Ramos (cell line): ENCODE results near the gene CEP63.
"Not testable (repeated sequence)": the region's sequence is repeated elsewhere in the genome, so short reads cannot be mapped to it uniquely, and the experiment has no call there.

Experiments used
- in situ Hi-C: fragments of 300-500 bp; cut with MboI; formaldehyde crosslinking; loops from one replicate; pipeline ENCODE4 v1.14.3; 2022; ENCODE audit warnings: low sequenced_read_pairs; ENCODE audit not compliant: unreplicated experiment

The CEP63 gene

DNA sequence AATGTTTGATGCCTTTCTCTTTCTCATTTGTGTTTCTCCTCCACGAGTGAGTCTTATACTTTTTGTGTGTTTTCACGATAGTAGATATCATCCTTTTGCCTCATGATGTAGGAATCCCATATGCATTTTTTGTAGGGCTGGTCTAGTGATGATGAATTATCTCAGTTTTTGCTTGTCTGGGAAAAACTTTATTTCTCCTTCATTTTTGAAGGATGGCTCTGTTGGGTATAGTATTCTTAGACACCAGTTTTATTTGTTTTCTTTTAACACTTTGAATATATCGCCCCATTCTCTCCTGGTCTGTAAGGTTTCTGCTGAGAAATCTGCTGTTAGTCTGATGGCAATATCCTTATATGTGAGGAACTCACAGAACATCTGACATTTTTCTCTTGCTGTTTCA lies 18.3 kb downstream of the CEP63 start:
- in situ Hi-C loops: no loop called here

GRCh38 chr3:134505485-134505884 lies 19.6 kb downstream of the CEP63 start:
- in situ Hi-C loops: no loop called here

DNA sequence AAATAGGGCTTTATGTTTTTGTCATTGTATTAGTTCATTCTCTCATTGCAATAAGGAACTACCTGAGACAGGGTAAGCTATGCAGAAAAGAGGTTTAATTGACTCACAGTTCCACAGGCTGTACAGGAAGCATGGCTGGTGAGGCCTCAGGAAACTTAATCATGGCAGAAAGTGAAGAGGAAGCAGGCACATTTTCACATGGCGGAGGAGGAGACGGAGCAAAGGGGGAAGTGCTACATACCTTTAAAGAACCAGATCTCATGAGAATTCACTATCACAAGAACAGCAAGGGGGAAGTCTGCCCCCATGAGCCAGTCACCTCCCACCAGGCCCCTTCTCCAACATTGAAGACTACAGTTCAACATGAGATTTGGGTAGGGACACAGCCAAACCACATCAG lies 25.6 kb downstream of the CEP63 start:
- in situ Hi-C loops: no loop called here

GRCh38 chr3:134516905-134517304 lies 31.0 kb downstream of the CEP63 start:
- in situ Hi-C loops: no loop called here

DNA sequence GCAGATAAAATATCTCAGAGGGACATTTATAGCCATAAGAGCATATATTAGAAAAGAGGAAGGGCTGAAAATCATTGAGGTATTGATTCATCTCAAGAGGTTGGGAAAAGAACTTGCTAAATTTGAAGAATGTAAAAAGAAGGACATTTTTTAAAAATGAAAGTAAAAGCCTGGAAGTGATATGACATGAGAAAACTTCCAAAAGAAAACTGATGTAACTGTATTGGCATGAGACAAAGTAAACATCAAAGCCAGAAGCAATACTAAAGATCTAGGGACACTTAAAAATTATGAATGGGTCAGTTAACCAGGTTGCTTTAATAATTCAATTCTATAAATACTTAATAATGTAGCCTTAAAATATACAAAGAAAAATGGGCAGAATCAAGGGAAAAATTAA lies 31.9 kb downstream of the CEP63 start:
- in situ Hi-C loops: no loop called here

DNA sequence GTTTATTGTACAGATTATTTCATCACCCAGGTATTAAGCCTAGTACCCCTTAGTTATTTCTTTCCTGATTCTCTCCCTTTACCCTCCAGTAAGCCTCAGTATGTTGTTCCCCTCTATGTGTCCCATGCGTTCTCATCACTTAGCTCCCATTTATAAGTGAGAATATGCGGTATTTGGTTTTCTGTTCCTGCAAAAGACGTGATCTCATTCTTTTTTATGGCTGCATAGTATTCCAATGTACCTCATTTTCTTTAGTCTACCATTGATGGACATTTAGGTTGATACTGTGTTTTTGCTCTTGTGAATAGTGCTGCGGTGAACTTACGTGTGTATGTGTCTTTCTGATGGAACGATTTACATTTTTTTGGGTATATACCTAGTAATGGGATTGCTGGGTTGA lies 36.7 kb downstream of the CEP63 start:
- in situ Hi-C loops: no loop called here

- in situ Hi-C loops: no loop called here
Observed at GRCh38 chr3:134525293-134525692, 39.4 kb downstream of the CEP63 start.

- in situ Hi-C loops: no loop called here
Observed at GRCh38 chr3:134526319-134526718, 40.5 kb downstream of the CEP63 start.

GRCh38 chr3:134527037-134527436 lies 41.2 kb downstream of the CEP63 start:
- in situ Hi-C loops: no loop called here

GRCh38 chr3:134527538-134528186 lies 41.8 kb downstream of the CEP63 start:
- in situ Hi-C loops: no loop called here

- in situ Hi-C loops: no loop called here
Observed at GRCh38 chr3:134533493-134533892, 47.6 kb downstream of the CEP63 start.

DNA sequence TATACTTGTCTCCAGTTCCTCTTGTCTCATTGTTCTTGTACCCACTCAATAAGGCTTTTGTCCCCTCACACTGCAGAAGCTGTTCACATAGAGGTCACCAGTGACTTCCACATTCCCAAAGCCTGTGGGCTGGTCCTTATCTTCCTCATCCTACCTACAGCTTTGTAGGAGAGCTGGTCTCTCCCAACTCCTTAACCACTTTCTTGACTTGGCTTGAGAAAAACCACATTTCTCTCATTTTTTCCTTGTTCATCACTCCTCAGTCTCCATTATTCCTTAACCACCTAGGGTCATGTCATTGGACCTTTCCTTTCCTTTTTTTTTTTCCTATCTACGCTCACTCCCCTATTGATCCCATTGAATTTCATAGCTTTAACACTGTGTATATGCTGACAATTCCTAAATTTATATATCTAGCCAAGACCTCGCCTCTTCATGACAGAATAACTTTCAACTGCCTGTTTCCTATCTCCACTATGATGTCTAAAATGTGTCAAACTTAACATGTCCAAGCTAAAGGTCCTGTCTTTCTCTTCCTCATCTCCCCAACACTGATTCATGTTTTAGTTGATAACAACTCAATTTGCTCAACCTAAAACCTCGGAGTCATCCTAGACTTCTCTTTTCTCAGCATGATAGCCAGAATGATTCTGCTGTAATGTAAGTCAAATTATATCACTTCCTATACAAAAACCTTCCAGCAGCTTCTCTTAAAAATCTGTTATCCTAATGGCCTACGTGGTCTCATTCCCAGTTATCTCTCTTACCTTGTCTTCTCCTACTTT lies 49.5 kb downstream of the CEP63 start:
- in situ Hi-C loops: no loop called here

DNA sequence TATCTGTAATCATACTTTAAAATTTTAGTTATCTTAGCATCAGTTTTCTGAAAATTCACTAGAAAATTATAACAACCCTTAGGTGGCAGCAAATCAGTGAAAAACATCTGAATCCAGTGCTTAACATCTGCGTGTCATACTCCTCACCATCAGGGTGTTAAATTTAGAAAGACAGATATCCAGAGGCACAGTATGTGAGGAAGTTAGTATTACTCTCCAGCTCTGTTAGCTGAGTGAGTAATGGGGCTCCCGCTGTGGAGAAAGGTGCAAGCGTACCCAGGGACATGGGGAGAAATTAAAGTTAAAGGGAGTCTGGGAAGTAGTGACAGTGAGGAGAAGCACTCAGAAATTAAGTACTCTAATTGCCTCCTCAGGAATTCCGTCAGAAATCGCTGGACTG lies 50.9 kb downstream of the CEP63 start:
- in situ Hi-C loops: no loop called here

GRCh38 chr3:134542287-134542958 lies 56.6 kb downstream of the CEP63 start:
- in situ Hi-C loops: no loop called here

GRCh38 chr3:134543113-134543512 lies 57.3 kb downstream of the CEP63 start:
- in situ Hi-C loops: no loop called here

DNA sequence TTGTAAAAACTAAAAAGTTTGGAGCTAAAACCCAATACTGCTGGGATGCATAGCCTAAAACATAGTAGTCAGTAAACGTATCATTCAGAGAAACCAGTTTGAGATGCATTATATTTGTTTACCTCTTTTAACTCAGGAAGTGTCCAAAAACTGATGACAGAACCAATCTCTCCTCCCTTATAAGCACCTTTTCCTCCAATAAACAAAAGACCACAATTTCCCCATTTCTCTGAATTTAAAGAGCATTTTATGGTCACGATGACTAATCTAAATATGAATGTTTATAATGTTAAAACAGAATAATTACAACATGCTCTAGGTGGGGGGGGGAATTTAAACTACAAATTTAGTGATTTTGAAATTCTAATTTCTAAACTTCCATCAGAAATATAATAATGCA lies 58.5 kb downstream of the CEP63 start:
- in situ Hi-C loops: no loop called here

DNA sequence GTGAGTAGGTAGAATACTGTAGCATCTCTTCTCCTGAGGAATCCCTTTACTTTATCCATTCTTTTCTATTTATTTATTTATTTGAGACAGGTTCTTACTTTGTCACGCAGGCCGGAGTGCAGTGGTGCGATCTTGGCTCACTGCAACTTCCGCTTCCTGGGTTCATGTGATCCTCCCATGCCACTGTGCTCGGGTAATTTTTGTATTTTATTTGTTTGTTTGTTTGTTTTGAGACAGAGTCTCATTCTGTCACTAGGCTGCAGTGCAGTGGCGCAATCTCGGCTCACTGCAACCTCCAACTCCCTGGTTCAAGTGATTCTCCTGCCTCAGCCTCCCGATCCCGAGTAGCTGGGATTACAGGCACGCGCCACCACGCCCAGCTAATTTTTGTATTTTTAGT lies 58.9 kb downstream of the CEP63 start:
- in situ Hi-C loops: not testable (repeated sequence)

DNA sequence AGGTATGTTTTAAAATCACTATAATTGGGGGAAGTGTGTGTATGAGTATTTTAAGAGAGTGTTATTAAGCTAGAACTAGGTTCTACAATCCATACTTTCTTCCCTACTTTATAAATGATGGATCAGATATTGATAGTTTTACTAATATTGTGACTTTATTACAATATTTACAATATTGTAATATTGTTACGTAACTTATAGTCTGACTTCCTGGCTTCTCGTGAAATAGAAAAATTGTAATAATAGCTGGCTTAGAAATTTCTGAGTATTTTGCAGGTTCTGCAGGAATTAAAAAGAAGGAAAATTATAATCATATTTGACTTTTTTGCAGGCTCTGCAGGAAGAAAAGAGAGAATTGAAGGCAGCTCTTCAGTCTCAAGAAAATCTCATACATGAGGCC lies 60.0 kb downstream of the CEP63 start:
- in situ Hi-C loops: no loop called here

- in situ Hi-C loops: no loop called here
Observed at GRCh38 chr3:134552784-134553183, 66.9 kb downstream of the CEP63 start.

DNA sequence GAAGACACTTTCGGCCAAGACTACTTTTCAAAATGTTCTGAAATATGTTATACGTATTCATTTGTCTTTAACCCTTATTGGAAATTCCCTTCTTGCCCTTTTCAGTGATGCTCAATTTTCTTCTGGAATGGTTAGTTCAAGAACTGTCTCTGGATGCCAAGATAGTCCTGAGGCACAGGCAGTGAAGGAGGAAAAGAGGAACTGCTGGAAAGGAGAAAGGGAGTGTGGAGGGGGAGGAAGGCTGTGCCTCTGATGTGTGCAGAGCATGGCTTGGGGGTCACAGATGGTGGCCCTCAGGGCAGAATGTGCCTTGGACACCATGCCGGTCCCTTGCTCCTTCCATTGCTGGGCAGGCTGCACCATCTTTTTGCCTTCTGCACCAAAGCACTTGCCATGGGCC lies 73.7 kb downstream of the CEP63 start:
- in situ Hi-C loops: no loop called here

- in situ Hi-C loops: no loop called here
Observed at GRCh38 chr3:134562055-134562454, 76.2 kb downstream of the CEP63 start.
